HG03565 (cell line): ENCODE results near the gene ATR.
"Not testable (repeated sequence)": the region's sequence is repeated elsewhere in the genome, so short reads cannot be mapped to it uniquely, and the experiment has no call there.

Source experiments
- ATAC-seq: cut with Tn5 transposase; IDR thresholded peaks from one replicate; pipeline ENCODE4 v1.9.1; 2021; ENCODE audit warnings: mild to moderate bottlenecking, moderate library complexity; ENCODE audit not compliant: unreplicated experiment

The ATR gene

GRCh38 chr3:142595581-142595950 lies 17.0 kb upstream of the ATR start:
- ATAC-seq: no peak

DNA sequence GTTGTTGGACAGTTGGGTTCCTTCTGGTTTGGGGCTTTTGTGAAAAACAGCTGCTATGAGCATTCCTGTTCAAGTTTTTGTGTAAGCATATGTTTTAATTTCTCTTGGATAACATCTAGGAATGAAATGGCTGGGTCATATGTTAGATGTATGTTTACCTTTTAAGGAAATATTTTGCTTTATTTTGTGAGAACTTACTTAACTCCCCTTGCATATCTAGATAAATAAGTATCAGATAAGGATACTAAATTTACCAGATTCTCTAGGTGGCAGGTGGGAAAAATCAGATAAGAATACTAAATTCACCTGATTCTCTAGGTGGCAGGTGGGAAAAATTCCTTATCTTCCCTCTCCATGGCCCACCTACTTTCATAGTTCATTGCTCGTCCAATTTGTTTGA lies 16.6 kb upstream of the ATR start:
- ATAC-seq: no peak

DNA sequence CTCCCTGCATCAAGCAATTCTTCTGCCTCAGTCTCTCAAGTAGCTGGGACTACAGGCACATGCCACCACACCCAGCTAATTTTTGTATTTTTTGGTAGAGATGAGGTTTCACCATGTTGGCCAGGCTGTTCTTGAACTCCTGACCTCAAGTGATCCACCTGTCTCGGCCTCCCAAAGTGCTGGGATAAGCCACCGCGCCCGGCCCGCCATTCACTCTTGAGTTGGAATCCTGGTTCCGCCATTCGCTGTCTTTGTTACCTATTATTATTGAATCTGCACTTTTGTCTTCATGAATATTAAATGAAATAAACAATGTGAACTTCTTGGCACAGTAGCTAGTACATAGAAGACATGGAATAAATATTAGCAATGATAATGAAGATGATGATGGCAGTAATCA lies 13.7 kb upstream of the ATR start:
- ATAC-seq: not testable (repeated sequence)

GRCh38 chr3:142588703-142589102 lies 10.2 kb upstream of the ATR start:
- no peak for ATAC-seq

- ATAC-seq: no peak
These were observed 8.4 kb upstream of the ATR start for GRCh38 chr3:142586803-142587406.

- not testable (repeated sequence) for ATAC-seq
These were observed 2.5 kb upstream of the ATR start for GRCh38 chr3:142581070-142581469.

GRCh38 chr3:142580061-142580423 lies 1.5 kb upstream of the ATR start:
- ATAC-seq: no peak

GRCh38 chr3:142577696-142578328 lies 721 bp downstream of the ATR start:
- no peak for ATAC-seq

- ATAC-seq: no peak
These were observed 1.7 kb downstream of the ATR start for GRCh38 chr3:142576792-142577191.

DNA sequence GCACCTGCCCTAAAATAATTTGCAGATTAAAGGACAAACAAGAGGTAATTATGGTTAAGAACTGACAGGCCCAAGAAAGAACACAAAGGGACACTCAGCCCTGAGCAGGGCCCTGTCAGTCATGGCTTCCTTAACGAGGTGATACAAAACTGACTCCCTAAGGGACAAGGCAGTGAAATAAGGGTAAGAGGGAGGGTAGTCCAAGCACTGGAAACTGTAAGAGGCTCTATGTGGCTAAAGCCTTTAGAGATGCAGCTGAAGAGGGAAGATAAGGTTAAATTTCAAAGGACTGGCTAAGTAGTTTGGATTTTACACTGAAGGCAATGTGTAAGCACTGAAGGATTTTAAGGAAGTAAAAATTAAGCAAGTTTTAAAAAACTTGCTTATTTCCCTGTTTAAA lies 3.9 kb downstream of the ATR start:
- no peak for ATAC-seq

- ATAC-seq: not testable (repeated sequence)
These were observed 4.3 kb downstream of the ATR start for GRCh38 chr3:142574223-142574622.

- ATAC-seq: not testable (repeated sequence)
These were observed 9.1 kb downstream of the ATR start for GRCh38 chr3:142569422-142569821.

DNA sequence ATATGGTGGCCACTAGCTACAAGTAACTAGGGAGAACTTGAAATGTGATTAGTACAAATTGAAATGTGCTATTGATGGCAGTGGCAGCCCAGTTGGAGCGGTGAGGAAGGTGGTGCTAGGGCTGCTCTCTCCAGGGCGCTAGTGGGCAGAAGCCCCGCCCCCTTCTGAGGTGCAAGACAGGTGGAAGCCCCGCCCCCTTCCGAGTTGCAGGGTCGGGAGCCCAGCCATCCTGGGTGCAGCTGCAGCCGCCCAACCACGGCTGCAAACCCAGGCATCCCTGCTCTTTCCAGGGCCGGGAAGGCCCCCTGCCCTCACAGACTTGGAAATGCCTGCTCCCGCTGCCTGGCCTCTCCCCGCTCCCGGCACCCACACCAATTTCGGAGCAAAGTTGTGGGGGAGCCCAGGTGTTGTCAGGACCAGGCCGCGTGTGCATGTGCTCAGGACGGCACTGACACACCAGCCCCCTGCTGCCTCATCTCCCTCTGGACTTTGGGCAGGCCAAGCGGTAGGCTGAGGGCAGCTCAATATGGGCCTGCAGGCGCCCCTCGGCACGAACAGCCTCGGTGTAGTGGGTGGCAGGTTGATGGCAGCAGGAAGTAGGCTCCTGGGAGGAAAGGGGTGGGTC lies 10.0 kb downstream of the ATR start:
- ATAC-seq: no peak

DNA sequence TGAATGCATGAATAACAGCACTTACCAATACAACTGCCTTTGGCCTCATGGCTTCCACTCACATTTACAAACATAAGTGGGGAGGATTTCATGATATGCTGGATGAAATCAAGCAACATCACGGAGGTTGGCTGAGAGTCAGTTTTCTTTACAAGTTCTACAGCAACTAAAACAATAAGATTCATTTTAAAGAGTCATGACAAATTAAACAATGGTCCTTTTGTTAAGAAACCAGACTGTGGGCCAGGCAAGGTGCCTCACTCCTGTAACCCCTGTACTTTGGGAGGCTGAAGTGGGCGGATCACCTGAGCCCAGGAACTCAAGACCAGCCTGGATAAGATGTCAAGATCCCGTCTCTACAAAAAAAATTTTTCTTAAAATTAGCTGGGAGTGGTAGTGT lies 12.4 kb downstream of the ATR start:
- ATAC-seq: no peak

- no peak for ATAC-seq
These were observed 15.0 kb downstream of the ATR start for GRCh38 chr3:142563496-142563997.

DNA sequence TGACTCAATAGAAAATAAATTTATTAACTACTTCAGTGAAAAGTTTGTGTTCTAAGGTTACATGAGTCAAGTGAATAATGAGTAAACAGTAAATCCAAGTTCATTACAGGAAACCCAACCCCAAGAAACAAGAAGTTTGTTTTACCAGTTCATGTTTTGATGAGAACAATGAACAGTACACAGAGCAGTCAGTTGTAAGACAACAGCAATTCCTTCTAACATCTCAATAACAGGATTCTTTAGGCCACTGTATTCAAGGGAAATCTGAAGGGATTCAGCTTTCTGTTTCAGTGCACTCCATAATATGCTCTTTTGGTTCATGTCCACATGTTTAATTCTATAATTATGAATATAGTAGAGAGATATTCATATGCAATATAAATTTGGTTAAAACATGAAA lies 18.4 kb downstream of the ATR start:
- no peak for ATAC-seq

DNA sequence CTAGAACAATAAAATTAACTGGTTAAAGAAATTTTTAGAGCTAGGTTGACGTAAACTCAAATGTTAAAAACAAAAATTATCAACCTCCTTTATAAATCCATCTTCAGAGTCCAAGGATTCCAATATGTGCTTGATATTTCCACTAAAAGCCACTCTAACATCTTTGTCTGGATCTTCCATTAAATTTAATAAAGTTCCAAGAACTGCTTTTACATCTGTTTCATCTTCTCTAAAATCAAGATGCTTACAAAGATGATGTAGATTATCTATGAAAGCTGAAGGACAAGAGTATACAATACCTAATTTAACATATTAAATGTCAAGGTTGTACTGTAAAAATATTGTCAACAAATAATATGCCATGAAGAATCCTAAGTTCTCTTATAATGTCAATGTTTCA lies 24.8 kb downstream of the ATR start:
- no peak for ATAC-seq

- ATAC-seq: not testable (repeated sequence)
These were observed 26.0 kb downstream of the ATR start for GRCh38 chr3:142552579-142552978.

DNA sequence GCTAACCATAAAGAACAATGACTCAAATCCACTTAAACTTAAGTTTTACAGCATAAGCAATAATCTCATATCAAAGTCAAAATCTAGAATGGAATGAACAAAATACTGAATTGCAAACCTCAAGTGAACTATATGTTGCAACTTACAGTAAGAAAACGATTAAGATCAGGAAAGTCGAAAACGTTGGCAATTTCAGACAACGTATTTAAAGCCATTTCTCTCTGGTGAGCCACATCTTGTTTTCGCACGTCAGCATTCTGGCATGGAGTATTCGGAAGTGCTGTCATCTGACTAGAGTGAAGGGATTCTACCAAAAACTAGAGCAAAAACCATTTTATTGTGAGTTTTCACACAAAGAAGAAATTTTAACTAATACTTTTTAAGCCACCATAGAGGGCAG lies 28.5 kb downstream of the ATR start:
- ATAC-seq: no peak

- no peak for ATAC-seq
These were observed 35.2 kb downstream of the ATR start for GRCh38 chr3:142543307-142543706.

DNA sequence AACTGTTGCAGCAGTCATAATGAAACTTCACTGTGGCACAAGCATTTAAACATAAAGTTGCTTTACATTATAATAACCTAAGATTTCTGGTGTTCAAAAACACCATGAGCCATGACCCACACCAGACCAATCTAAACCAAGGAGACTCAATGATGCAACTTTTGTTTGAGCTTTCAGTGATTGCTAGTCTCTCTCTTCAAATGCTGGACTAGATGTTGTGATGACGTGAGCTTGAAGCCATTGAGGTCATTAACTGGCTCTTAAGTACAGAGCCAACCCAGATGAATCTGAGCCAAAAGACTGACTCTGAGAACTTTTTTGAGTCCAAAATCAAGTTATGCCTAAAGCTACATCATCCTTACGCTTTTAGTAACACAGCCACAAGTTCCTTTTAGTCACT lies 36.5 kb downstream of the ATR start:
- no peak for ATAC-seq

GRCh38 chr3:142536519-142536918 lies 42.0 kb downstream of the ATR start:
- no peak for ATAC-seq
